Mucosa of descending colon (tissue), 3 donors: ENCODE data around the gene PRDX1. TPM values are rescaled to one million over a fixed set of nuclear protein-coding genes. Genes with fewer than 3 reads are reported as not detected.
"Not testable (repeated sequence)": the region's sequence is repeated elsewhere in the genome, so short reads cannot be mapped to it uniquely, and the experiment has no call there.

ENCODE experiments used
- ATAC-seq: fragments of 200-7000 bp; cut with Tn5 transposase; one replicate; pipeline ENCODE4 v1.9.1; 2020; ENCODE audit warnings: mild to moderate bottlenecking, moderate library complexity
- DNase-seq, 3 donors: peaks; one replicate each; pipeline ENCODE4 v3.0.0-alpha.2; 2020
- H3K36me3 ChIP-seq: fragments of 200-600 bp; one replicate; pipeline ENCODE4 v1.8.0; 2021; ENCODE audit warnings: low read depth, mild to moderate bottlenecking
- H3K4me1 ChIP-seq: fragments of 200-600 bp; one replicate; pipeline ENCODE4 v1.8.0; 2021; ENCODE audit warnings: low read depth, mild to moderate bottlenecking
- H3K4me3 ChIP-seq: fragments of 200-600 bp; one replicate; pipeline ENCODE4 v1.8.0; 2021; ENCODE audit warnings: mild to moderate bottlenecking
- H3K9me3 ChIP-seq: fragments of 200-600 bp; one replicate; pipeline ENCODE4 v1.8.0; 2021; ENCODE audit warnings: mild to moderate bottlenecking
- CTCF ChIP-seq: fragments of 200-600 bp; IDR thresholded peaks from one replicate; pipeline ENCODE4 v1.8.0; 2022; ENCODE audit warnings: antibody characterized with exemption, mild to moderate bottlenecking
- intact Hi-C, 2 donors: fragments of 100-400 bp; cut with DNase I in 1 of 2; cut with micrococcal nuclease in 1 of 2; formaldehyde crosslinking; loops; one replicate each; pipeline versions ENCODE4 v1.11.0 to v1.11.1; 2022; cut with DNase I, micrococcal nuclease
- total RNA-seq, 3 donors: library from RNA; stranded (reverse); fragmentation: NEBNext Ultra II Directional in 2 of 3; extraction: Animal tissue kit (Norgen Biotek cat#: 25700) in 2 of 3; gene quantifications; one replicate each; pipeline versions ENCODE4 v1.2.1 to v1.2.4, GENCODE V29; 2021 to 2023
- donor health status: DM: no; HTN: no; CAD: no; lungs with moderate emphysema.
- donor health status: DM: no; HTN: no; CAD: no.
- donor health status: DM: no; HTN: yes; CAD: no.

The PRDX1 gene
- total RNA-seq, 3 donors from 2014 or later = 248 to 306 (median 295) TPM

- H3K4me3 ChIP-seq = no peak overlapping the region
- no peak for ATAC-seq
These were observed 2.8 kb downstream of the PRDX1 start for GRCh38 chr1:45518910-45519309.

GRCh38 chr1:45518366-45518765, 3.3 kb downstream of the PRDX1 start:
- intact Hi-C loops = loop anchor here in 1 of 2 donors (5.0 kb wide), 1 partner anchor 54 kb away; no protein-coding TSS in a partner anchor
- peaks cover 30% of the 10 kb centered on the region for H3K4me1 ChIP-seq
- not testable (repeated sequence) for H3K4me3 ChIP-seq, H3K9me3 ChIP-seq, H3K36me3 ChIP-seq, ATAC-seq, DNase-seq

More at GRCh38 chr1:45518910-45519309, 2.8 kb downstream of the PRDX1 start:
- DNase-seq = peak in 1 of 3 donors; percentile 38
- TF ChIP-seq CTCF = no peak
- Histone ChIP-seq H3K9me3 (no peaks in the 10 kb centered on the region), H3K4me1 (peaks cover 30% of the 10 kb centered on the region), H3K36me3 (peaks cover 4% of the 10 kb centered on the region)
- intact Hi-C loops = loop anchor here in 1 of 2 donors (5.0 kb wide), 1 partner anchor 53 kb away; no protein-coding TSS in a partner anchor

GRCh38 chr1:45516465-45516864, 5.2 kb downstream of the PRDX1 start:
- Histone ChIP-seq H3K4me3 (no peak overlapping the region), H3K9me3 (no peaks in the 10 kb centered on the region), H3K36me3 (peaks cover 4% of the 10 kb centered on the region), H3K4me1 (peaks cover 23% of the 10 kb centered on the region)
- TF ChIP-seq CTCF = no peak
- ATAC-seq (no peak), DNase-seq (no peak)
- intact Hi-C loops = loop anchor here in 1 of 2 donors (5.0 kb wide), 1 partner anchor 56 kb away; no protein-coding TSS in a partner anchor

GRCh38 chr1:45516036-45516435, 5.6 kb downstream of the PRDX1 start:
- H3K9me3 ChIP-seq = no peaks in the 10 kb centered on the region
- peaks cover 23% of the 10 kb centered on the region for H3K4me1 ChIP-seq
- no peak for DNase-seq
- intact Hi-C loops = loop anchor here in 1 of 2 donors (5.0 kb wide), 1 partner anchor 56 kb away; no protein-coding TSS in a partner anchor
- no peak overlapping the region for H3K4me3 ChIP-seq
- TF ChIP-seq CTCF = no peak
- peaks cover 8% of the 10 kb centered on the region for H3K36me3 ChIP-seq
- ATAC-seq = no peak

- H3K36me3 ChIP-seq = peaks cover 15% of the 10 kb centered on the region
- not testable (repeated sequence) for H3K4me3 ChIP-seq
These were observed 8.0 kb downstream of the PRDX1 start for GRCh38 chr1:45513532-45514260.

GRCh38 chr1:45512641-45513054, 9.0 kb downstream of the PRDX1 start:
- DNase-seq (peak in 2 of 3 donors; percentile 52 to 90), ATAC-seq (peak; percentile 84)
- intact Hi-C loops = loop anchor here in 1 of 2 donors (5.0 kb wide), 1 partner anchor 60 kb away; no protein-coding TSS in a partner anchor
- no peak overlapping the region for H3K4me3 ChIP-seq
- peaks cover 16% of the 10 kb centered on the region for H3K4me1 ChIP-seq
- H3K9me3 ChIP-seq = no peaks in the 10 kb centered on the region
- peak; percentile 59 for TF ChIP-seq CTCF
- peaks cover 15% of the 10 kb centered on the region for H3K36me3 ChIP-seq

More at GRCh38 chr1:45513532-45514260, 8.0 kb downstream of the PRDX1 start:
- H3K4me1 ChIP-seq = peaks cover 16% of the 10 kb centered on the region
- not testable (repeated sequence) for ATAC-seq, H3K9me3 ChIP-seq, DNase-seq
- intact Hi-C loops = loop anchor here in 1 of 2 donors (5.0 kb wide), 1 partner anchor 59 kb away; no protein-coding TSS in a partner anchor
